GM12864 (cell line): ENCODE measurements around the gene DIP2A.
A peak's percentile ranks its signal among the peaks of the same experiment; 100 is the strongest.
"Not testable (repeated sequence)": the region's sequence is repeated elsewhere in the genome, so short reads cannot be mapped to it uniquely, and the experiment has no call there.

ENCODE experiments used
- DNase-seq: peaks from one replicate; pipeline ENCODE4 v3.0.0-alpha.2; 2011; ENCODE audit warnings: low read depth
- H3K4me3 ChIP-seq: 2 replicates; pipeline ENCODE4 v1.5.1; 2011; ENCODE audit warnings: mild to moderate bottlenecking, low read depth, low read length, control low read depth
- TF ChIP-seq, protein P1 (sequence below): IDR thresholded peaks from 2 replicates; pipeline ENCODE4 v1.5.1; 2011; ENCODE audit warnings: low read depth, mild to moderate bottlenecking, moderate library complexity, low read length, control low read depth, inconsistent platforms; ENCODE audit errors: missing control alignments

The DIP2A gene

DNA sequence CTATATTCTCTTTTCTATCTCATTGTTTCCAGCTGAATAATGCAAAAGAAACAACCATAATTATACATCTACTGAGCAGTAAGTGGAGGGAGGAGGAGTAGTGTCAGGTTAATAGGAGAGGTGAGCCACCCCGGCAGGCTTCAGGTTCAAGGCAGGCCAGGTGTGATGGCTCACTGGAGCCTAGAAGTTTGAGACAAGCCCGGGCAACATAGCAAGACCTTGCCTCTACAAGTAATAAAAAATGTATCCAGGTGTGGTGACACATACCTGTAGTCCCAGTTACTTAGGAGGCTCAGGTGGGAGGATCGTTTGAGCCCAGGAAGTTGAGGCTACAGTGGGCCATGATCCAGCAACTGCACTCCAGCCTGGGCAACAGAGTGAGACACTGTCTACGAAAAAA, 1.9 kb upstream of the DIP2A start:
- TF ChIP-seq, protein P1, sequence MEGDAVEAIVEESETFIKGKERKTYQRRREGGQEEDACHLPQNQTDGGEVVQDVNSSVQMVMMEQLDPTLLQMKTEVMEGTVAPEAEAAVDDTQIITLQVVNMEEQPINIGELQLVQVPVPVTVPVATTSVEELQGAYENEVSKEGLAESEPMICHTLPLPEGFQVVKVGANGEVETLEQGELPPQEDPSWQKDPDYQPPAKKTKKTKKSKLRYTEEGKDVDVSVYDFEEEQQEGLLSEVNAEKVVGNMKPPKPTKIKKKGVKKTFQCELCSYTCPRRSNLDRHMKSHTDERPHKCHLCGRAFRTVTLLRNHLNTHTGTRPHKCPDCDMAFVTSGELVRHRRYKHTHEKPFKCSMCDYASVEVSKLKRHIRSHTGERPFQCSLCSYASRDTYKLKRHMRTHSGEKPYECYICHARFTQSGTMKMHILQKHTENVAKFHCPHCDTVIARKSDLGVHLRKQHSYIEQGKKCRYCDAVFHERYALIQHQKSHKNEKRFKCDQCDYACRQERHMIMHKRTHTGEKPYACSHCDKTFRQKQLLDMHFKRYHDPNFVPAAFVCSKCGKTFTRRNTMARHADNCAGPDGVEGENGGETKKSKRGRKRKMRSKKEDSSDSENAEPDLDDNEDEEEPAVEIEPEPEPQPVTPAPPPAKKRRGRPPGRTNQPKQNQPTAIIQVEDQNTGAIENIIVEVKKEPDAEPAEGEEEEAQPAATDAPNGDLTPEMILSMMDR = no peak
- no peak overlapping the region for H3K4me3 ChIP-seq
- DNase-seq = no peak

DNA sequence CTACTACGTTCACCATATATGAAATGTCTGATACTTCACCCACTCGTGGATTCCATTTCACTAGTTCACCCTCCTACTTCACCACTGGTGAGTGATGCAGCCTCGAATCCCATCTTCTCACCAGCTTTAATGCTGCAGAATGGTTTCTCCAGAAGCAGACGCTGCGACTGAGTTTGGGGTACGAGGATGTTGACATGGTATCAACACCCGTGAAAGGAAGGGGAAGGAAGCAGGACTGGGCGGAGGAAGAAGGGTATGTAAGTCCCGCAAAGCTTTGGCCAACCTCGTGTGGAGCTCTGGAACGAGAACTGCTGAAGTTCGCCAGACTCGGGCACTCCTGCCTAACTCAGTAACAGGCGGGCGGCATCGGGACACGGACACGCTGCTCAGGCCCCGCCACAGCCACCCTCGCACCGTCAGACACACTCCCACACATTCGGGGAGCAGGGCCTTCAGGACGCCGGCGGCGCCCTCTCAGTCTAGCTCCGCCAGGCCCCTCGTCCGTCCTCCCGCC, 833 bp upstream of the DIP2A start:
- H3K4me3 ChIP-seq = peak overlapping the region; percentile 98
- peak; percentile 10 for DNase-seq
- TF ChIP-seq, protein P1 = no peak

DNA sequence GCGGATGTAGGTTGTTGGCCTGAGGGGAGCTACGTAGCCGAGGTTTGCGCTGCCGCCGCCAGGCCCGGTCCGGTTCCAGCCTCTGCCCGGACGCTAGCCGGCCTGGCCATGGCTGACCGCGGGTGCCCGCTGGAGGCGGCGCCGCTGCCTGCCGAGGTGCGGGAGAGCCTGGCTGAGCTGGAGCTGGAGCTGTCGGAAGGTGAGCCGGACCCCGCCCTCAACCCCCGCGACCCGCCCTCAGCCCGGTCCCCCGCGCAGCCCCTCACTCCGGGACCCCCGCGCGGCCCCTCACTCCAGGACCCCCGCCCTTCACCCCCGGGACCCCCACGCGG, 299 bp downstream of the DIP2A start:
- peak overlapping the region; percentile 82 for H3K4me3 ChIP-seq
- no peak for DNase-seq

DNA sequence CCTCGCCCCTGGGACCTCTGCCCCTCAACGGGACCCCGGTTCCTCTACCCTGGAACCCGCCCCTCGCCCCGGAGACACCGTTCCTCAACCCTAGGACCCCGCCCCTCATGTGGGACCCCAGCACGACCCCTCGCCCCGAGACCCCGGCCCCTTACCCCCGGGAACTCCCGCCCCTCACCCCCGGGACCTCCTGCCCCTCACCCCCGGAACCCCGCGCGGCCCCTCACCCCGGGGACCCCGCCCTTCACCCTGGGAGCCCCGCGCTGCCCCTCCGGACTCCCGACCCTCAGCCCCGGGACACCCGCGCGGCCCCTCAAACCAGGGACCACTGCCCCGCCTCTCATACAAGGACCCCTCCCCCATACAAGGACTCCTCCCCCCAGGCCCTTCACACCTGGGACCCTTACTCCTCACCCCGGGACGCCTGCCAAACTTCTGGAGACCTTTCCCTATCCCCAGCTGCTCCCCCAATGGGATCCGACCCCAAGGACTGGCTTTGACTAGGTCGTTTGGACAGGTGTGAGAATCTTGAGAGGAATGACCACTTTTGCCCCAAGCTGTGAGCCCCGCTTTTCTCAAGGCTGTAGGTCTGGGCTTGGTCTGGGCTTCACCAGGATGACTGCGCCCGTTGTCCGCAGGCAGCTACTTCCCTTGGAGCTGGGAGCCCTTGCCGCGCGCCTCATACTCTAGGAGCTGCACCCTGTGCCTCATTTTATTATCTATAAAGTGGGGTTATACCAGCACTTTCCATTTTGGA, 843 bp downstream of the DIP2A start:
- DNase-seq = no peak
- H3K4me3 ChIP-seq = peak overlapping the region; percentile 82
- TF ChIP-seq, protein P1 = no peak

More for the DNA sequence above, 299 bp downstream of the DIP2A start:
- TF ChIP-seq, protein P1 = no peak

DNA sequence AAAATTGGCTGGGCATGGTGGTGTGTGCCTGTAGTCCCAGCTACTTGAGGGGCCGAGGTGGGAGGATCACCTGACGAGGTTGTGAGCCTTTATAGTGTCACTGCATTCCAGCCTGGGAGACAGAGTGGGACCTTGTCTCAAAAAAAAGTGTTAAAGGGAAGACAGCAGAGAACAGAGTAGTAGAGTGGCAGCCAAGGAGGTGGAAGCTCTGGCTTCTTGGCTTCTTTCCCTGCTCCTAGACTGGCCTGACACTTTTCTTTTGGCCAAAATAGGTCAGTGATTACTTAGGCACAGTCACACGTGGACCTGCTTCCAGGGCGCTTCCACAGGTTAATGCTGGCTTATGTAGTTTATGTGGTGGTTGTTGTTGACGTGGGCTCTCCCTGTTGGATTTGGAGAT, 3.2 kb downstream of the DIP2A start:
- DNase-seq = no peak
- H3K4me3 ChIP-seq = no peak overlapping the region
- TF ChIP-seq, protein P1 = no peak

DNA sequence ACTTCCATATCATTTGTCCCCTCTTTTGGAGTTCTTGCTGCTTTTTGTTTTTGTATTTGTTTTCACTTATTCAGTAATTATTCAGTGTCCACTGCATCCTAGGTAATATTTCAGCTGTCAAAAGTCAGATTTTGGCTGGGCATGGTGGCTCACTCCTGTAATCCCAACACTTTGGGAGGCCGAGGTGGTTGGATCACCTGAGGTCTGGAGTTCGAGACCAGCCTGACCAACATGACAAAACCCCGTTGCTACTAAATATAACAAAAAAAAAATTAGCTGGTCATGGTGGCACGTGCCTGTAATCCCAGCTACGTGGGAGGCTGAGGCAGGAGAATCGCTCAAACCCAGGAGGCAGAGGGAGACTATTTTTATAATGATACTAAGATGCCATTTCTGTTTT, 6.5 kb downstream of the DIP2A start:
- not testable (repeated sequence) for H3K4me3 ChIP-seq, DNase-seq

DNA sequence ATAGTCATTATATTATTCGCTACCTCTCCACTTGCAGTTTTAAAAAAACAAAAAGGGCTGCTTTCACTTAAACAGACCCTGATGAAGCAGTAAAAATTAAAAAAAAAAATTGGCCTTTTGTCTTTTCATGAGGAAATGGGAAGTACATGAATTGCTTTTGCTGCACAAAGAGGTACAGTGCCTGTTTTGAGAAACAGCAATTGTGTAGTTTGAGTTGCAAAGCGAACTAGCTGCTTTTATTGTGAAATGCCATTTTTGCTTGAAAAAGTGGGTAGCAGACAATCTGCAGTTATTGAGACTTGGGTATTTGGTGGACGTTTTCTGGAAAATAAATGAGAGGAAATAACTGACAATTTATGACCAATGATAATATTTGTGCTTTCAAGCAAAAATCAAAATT, 7.0 kb downstream of the DIP2A start:
- no peak overlapping the region for H3K4me3 ChIP-seq
- no peak for DNase-seq
- TF ChIP-seq, protein P1 = no peak
